GM18502 (cell line): ENCODE data around the gene FAM210B.
"Not testable (repeated sequence)": the region's sequence is repeated elsewhere in the genome, so short reads cannot be mapped to it uniquely, and the experiment has no call there.

Source experiments
- ATAC-seq: cut with Tn5 transposase; IDR thresholded peaks from one replicate; pipeline ENCODE4 v1.9.1; 2021; ENCODE audit warnings: mild to moderate bottlenecking; ENCODE audit not compliant: unreplicated experiment, poor library complexity

FAM210B gene

DNA sequence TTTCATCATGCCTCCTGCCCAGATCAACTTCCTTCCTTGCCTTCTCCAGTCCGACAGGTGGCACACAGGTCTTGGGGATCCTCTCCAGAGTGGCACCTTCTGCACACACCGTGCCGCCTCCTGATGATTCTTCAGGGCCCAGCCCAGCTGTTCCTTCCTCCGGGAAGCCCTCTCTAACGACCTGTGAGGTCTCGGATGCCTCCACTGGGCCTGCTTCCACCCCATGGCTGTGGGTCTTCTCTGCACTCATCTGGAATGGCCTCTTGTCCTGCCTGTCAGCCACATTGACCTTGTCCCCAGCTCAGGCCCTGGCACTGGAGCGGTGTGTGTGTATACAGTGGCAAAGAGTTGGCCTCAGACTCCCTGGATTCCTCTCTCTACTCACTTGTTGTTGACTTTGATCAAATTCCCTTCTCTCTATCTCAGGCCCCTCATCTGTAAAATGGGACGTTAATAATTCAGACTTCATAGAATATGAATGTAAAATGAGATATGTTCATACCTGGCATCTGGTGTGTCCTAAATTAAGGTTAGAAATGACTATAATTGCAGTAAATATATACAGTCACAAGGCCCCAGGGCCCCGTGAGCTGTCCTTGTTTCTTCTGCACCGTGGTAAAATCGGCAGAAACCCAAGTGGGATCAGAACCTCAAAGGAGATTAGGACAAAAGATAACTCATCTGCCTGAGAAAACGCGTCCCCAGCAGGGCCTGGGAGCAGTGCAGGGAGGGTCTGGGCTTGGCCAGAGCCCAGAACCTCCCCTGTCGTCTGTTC lies 1.5 kb downstream of the FAM210B start:
- no peak for ATAC-seq

- no peak for ATAC-seq
Observed at GRCh38 chr20:56360908-56361205, 2.1 kb downstream of the FAM210B start.

GRCh38 chr20:56361900-56362299 lies 3.1 kb downstream of the FAM210B start:
- no peak for ATAC-seq

DNA sequence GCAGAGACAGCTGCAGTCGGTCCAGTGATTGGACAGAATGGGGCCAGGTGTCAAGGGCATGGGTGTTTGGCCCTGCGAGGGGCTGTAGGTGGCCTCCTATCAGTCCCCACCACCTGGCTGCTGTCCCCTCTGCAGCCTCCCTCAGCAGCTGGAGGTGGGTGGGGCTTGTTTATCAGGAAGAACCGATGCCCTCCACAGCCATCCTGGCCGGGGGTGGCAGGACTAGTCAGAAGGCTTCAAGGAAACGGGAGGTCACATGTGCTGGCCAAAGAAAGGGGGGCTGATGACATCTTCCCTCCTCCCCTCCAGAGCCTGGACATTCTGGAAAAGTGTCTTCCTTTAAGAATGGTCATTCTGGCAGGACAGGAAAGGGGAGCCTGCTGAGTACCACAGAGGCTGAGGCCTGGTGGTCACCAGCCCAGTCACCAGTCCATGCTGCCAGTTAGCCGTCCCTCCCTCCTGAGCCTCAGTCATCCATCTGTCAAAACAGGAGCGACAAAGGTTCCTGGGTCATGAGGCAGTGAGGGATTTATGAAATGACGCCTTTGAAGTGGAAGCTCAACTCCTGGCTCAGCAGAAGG lies 4.1 kb downstream of the FAM210B start:
- ATAC-seq, result no peak

DNA sequence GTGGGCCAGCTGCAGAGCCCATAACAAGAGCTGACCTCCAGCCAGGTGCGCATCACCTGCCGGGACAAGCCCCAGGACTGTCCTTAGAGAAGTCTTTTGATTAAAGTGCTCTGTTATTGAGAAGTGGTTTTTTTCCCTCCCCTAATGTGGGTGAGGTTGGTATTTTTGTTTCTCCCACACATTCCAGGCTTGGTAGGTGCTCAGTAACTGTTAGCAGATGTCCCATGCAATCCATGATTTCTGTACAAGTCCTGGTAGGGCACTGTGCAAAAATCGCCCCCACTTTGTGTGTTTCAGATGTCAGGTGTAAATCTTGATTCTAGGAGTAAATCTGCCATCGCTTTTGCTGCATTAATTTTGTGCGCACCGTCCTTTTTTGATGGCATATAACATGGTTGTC lies 4.7 kb downstream of the FAM210B start:
- no peak for ATAC-seq

DNA sequence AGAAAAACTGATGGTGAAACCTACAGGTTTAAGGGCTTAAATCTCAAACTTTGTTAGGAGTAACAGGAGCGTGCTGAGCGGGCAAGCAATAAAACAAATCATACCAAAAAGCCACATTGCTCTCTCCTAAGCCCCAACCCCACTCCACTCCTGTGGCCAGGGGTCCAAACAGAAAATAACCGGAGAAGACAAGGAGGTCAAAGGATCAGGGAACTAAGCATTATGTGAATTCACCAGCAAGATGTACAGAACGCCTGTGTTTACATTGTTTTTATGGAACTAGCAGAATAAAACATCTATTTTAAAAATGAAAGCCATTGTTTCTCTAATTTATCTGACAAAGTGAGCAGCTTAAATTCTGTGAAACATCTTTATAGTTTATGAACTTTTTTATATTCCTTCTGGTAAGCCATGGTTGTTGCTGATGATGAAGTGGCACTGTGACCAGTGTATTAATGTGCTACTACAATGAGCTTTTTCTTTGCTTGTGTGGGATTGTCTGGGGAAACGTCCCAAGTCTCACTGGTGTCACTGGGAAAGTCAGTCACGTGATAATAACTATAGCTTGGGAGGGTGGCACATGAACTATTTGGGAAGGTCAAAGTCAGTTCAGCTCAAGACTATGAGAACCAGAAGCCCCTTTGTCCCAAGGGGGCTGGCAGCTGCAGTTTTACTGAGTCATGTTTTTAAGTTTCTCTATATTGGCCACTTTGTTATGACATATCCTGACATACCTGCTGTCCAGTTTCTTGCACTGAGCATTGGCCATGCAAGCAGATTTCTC lies 9.8 kb downstream of the FAM210B start:
- no peak for ATAC-seq

- no peak for ATAC-seq
Observed at GRCh38 chr20:56369179-56369578, 10.4 kb downstream of the FAM210B start.

GRCh38 chr20:56371977-56372376 lies 13.2 kb downstream of the FAM210B start:
- ATAC-seq, result no peak

GRCh38 chr20:56372850-56373249 lies 14.1 kb downstream of the FAM210B start:
- ATAC-seq, result no peak

GRCh38 chr20:56373942-56374341 lies 15.2 kb downstream of the FAM210B start:
- ATAC-seq, result peak; percentile 77

- no peak for ATAC-seq
Observed at GRCh38 chr20:56376331-56376730, 17.6 kb downstream of the FAM210B start.

- no peak for ATAC-seq
Observed at GRCh38 chr20:56378386-56378785, 19.6 kb downstream of the FAM210B start.

GRCh38 chr20:56380375-56380774 lies 21.6 kb downstream of the FAM210B start:
- no peak for ATAC-seq

- ATAC-seq, result peak; percentile 73
Observed at GRCh38 chr20:56381501-56381900, 22.7 kb downstream of the FAM210B start.

DNA sequence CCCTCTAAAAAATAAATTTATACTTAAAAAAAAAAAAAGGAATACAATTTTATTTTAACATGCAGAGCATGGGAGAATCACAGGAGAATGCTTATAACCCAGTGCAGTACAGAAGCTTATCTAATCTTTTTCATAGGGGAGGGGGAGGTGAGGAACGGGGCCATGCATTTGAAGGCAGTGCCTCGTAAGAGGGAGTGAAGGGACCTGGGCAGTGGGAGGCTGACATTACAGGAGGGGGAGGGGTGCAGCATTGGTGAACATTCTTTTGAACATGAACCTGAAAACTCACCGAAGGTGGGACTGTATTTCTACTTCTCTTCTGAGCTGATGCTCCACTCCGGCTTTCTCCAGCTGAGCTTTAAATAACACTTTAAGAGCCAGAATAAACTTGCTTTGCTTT lies 23.9 kb downstream of the FAM210B start:
- no peak for ATAC-seq

DNA sequence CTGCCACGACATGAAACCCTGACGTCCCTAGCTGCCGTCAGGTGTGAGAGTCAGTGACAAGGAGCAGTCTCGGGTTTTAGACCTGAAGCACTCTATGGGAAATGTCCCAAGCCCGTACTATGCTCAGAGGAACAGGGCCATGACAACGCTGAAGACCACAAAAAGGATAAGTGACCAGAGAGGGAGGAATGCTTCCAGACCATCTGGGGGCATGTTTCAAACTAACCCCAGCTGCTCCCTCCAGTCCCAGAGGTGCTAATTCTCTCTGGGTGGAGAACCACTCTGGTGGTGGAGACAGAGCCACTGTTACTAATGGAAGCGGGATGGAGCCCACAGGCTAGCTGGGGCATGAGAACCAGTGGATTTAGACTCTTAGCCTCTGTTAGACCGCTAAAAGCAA lies 24.6 kb downstream of the FAM210B start:
- ATAC-seq, result no peak

DNA sequence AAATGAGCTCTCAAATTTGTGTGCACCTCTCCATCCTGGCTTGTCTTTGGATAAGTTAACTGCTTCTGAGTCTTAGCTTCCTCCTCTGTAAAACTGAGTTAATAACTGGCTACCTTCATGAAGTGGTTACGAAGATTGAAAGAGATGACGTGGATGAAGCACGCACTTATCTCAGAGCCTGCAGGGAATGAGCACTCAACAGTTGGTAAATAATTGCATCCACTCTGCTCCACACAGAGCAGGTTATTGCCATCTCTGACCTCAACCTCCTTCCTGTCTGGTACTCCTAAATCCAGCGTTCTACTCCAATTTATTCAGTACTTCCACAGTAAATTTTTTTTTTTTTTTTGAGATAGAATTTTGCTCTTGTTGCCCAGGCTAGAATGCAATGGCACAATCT lies 26.4 kb downstream of the FAM210B start:
- no peak for ATAC-seq

DNA sequence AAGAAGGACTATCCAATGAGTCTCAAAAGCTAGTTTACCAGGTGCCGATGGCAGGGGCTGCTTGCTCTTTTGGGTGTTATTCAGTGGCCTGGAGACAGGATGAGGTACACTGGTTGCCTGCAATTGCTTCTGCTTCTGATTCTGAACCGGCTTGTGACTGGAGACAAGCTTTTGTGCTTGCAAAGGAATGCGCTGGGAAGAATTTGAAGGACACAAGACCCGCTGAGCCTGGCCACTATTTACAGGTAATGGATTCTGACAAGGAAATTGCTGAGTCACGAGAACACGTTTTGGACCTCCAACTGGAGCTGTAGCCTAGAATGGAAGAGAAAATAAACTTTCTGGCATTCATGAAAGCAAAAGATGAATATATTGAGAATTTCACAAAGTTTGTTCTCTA lies 27.4 kb downstream of the FAM210B start:
- ATAC-seq, result no peak

DNA sequence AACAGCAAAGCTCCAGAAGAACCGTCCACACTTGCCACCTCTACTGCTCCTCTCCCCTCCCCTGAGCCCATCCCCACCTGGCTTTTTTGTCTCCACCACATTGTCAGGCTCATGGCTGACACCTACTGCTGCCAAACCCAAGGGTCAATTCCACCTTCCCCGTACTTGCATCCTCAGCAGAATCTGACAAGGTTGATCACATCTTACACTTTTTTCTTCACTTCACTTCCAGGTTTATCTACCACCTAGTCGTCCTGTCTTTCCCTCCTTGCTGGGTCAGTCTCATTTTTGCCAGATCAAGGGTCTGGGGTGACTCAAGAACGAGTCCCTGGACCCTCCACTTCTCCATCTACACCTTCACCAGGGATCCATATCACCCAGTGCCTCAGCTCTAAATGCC lies 30.1 kb downstream of the FAM210B start:
- ATAC-seq, result no peak

DNA sequence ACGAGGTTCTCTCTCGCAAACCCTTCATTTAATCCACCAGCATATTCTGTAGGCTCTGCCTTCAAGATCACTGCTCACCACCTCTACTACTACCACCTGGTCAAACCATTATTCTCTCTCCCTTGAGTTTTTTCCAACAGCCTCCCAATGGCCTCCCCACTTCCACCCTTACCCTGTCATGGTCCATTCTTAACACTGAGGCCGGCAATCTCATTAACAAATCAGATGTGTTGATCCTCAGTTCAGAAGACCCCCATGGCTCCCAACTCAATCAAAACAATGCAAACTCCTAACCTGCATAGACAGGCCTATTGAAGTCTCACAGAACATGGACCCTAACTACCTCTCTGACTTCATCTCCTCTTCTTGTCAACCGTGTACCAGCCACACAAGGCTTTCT lies 31.0 kb downstream of the FAM210B start:
- ATAC-seq, result no peak

- ATAC-seq, result not testable (repeated sequence)
Observed at GRCh38 chr20:56390396-56390795, 31.6 kb downstream of the FAM210B start.

DNA sequence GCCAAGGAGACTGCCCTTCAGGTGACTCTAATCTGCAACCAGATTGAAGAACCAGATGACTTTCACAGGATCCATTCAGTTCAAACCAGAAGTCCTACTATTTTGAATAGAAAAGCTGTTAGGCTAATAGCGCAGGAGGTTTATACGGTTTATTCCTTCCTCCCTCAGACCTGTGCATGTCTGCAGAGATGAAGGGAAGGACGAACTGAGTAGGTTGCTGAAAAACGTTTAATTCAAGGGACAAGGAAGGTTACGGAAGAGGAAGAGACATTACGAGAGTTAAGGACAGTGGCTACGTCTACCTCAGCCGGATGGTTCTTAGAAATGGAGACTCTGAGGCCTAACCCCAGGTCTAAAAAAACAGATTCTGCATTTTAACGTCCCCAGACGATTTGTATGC lies 32.3 kb downstream of the FAM210B start:
- ATAC-seq, result no peak
